CD14-positive monocyte (primary cell): Measurements from ENCODE around the gene MON2. TPM values are rescaled to one million over a fixed set of nuclear protein-coding genes. Genes with fewer than 3 reads are reported as not detected.

ENCODE experiments used
- DNase-seq, 3 donors: peaks; one replicate each; pipeline ENCODE4 v3.0.0-alpha.2; 2011 to 2022
- H2AFZ ChIP-seq: 2 replicates; pipeline ENCODE4 v1.6.0; 2012; ENCODE audit warnings: mild to moderate bottlenecking, low read depth, low read length, inconsistent platforms; ENCODE audit not compliant: insufficient read depth, poor library complexity, severe bottlenecking
- H3K27ac ChIP-seq, 2 donors: 1 replicate in 1 of 2; 2 replicates in 1 of 2; pipeline ENCODE4 v1.5.1; 2012 to 2013; ENCODE audit warnings: low read length in 2 of 2, control low read depth in 1 of 2, inconsistent platforms in 1 of 2, low read depth in 1 of 2, mild to moderate bottlenecking in 1 of 2
- H3K27me3 ChIP-seq, 2 donors: one replicate each; pipeline versions ENCODE4 v1.6.0 to v1.6.1; 2011 to 2013; ENCODE audit warnings: low read length in 2 of 2; ENCODE audit not compliant: control insufficient read depth in 2 of 2, insufficient read depth in 2 of 2
- H3K36me3 ChIP-seq, 2 donors: replicated peaks in 1 of 2; 1 replicate in 1 of 2; 2 replicates in 1 of 2; pipeline versions ENCODE4 v1.5.1 to v1.6.1; 2012 to 2013; ENCODE audit warnings: low read length in 2 of 2, control low read depth in 1 of 2, inconsistent platforms in 1 of 2, mild to moderate bottlenecking in 1 of 2; ENCODE audit not compliant: insufficient read depth in 2 of 2, control insufficient read depth in 1 of 2
- H3K4me1 ChIP-seq, 2 donors: 1 replicate in 1 of 2; 2 replicates in 1 of 2; pipeline versions ENCODE4 v1.5.1 to v1.6.1; 2012 to 2013; ENCODE audit warnings: low read length in 2 of 2, control low read depth in 1 of 2, inconsistent platforms in 1 of 2, mild to moderate bottlenecking in 1 of 2, moderate library complexity in 1 of 2; ENCODE audit not compliant: insufficient read depth in 2 of 2, control insufficient read depth in 1 of 2
- H3K4me2 ChIP-seq: replicated peaks from 2 replicates; pipeline ENCODE3; 2012; ENCODE audit warnings: low read length, moderate library complexity, mild to moderate bottlenecking; ENCODE audit not compliant: poor library complexity, severe bottlenecking; ENCODE audit errors: extremely low read depth
- H3K4me3 ChIP-seq, 3 experiments: fragments of 200-600 bp in 1 of 3; sonication (generic) in 1 of 3; replicated peaks in 1 of 3; 1 replicate in 2 of 3; 2 replicates in 1 of 3; pipeline ENCODE4 v1.5.1; 2011 to 2013; ENCODE audit warnings: low read length in 3 of 3, mild to moderate bottlenecking in 3 of 3, control low read depth in 2 of 3, low read depth in 2 of 3, inconsistent platforms in 1 of 3, moderate library complexity in 1 of 3
- H3K79me2 ChIP-seq: 2 replicates; pipeline ENCODE4 v1.6.0; 2012; ENCODE audit warnings: mild to moderate bottlenecking, control low read depth, inconsistent platforms, low read length, moderate library complexity; ENCODE audit not compliant: insufficient read depth
- H3K9ac ChIP-seq: 2 replicates; pipeline ENCODE4 v1.6.0; 2017; ENCODE audit warnings: low read length, mild to moderate bottlenecking; ENCODE audit not compliant: insufficient read depth, poor library complexity, severe bottlenecking
- H3K9me3 ChIP-seq, 2 donors: replicated peaks in 1 of 2; 1 replicate in 1 of 2; 2 replicates in 1 of 2; pipeline versions ENCODE4 v1.5.1 to v1.6.1; 2012 to 2013; ENCODE audit warnings: low read length in 2 of 2, control low read depth in 1 of 2; ENCODE audit not compliant: control insufficient read depth in 1 of 2, insufficient read depth in 1 of 2
- H4K20me1 ChIP-seq: 2 replicates; pipeline ENCODE4 v1.6.0; 2012; ENCODE audit warnings: mild to moderate bottlenecking, low read length, control low read depth, moderate library complexity; ENCODE audit not compliant: insufficient read depth
- H3K27ac Mint-ChIP-seq, 7 donors: one replicate each; pipeline ENCODE4 v1.8.0; 2020; ENCODE audit warnings: mild to moderate bottlenecking in 7 of 7, mixed read lengths in 7 of 7, moderate library complexity in 6 of 7, inconsistent platforms in 2 of 7
- H3K27me3 Mint-ChIP-seq, 3 donors: one replicate each; pipeline ENCODE4 v1.8.0; 2021 to 2022; ENCODE audit warnings: low read depth in 3 of 3, mild to moderate bottlenecking in 3 of 3, mixed read lengths in 3 of 3, moderate library complexity in 3 of 3, inconsistent platforms in 1 of 3
- H3K36me3 Mint-ChIP-seq, 2 donors: one replicate each; pipeline ENCODE4 v1.8.0; 2020; ENCODE audit warnings: mixed read lengths in 2 of 2, inconsistent platforms in 1 of 2, mild to moderate bottlenecking in 1 of 2
- H3K4me1 Mint-ChIP-seq: one replicate; pipeline ENCODE4 v1.8.0; 2020; ENCODE audit warnings: mild to moderate bottlenecking, mixed read lengths
- H3K4me3 Mint-ChIP-seq, 2 donors: one replicate each; pipeline ENCODE4 v1.8.0; 2020; ENCODE audit warnings: mild to moderate bottlenecking in 2 of 2, mixed read lengths in 2 of 2, moderate library complexity in 1 of 2
- H3K9me3 Mint-ChIP-seq, 7 donors: one replicate each; pipeline ENCODE4 v1.8.0; 2020 to 2022; ENCODE audit warnings: mixed read lengths in 7 of 7, mild to moderate bottlenecking in 6 of 7, moderate library complexity in 6 of 7, inconsistent platforms in 2 of 7
- CTCF ChIP-seq: fragments of 200-600 bp; IDR thresholded peaks from one replicate; pipeline ENCODE4 v1.8.0; 2022; ENCODE audit warnings: antibody characterized with exemption, mild to moderate bottlenecking
- WGBS: methylation state at CpG from one replicate; pipeline ENCODE4 v1.1.5; 2013; ENCODE audit warnings: missing lambda C conversion rate; ENCODE audit not compliant: insufficient coverage; 5-methylcytosine and 5-hydroxymethylcytosine counted together
- intact Hi-C, 2 donors: fragments of 100-400 bp; cut with micrococcal nuclease; formaldehyde crosslinking; loops; one replicate each; pipeline versions ENCODE4 v1.15.0 to v1.15.1; 2023
- polyA plus RNA-seq, 3 donors: library from polyadenylated mRNA; depleted of rRNA in 1 of 3; unstranded in 2 of 3; stranded (reverse) in 1 of 3; fragments of 300-500 nt in 2 of 3; fragments of >200 nt in 1 of 3; fragmentation: Illumina TruSeq in 2 of 3; gene quantifications; 1 replicate in 2 of 3; 2 replicates in 1 of 3; pipeline ENCODE4 v1.2.3, GENCODE V29; 2012 to 2021

The MON2 gene
- polyA plus RNA-seq, 3 donors, result 6.8 to 17.0 (median 9.6) TPM

- Mint-ChIP-seq H3K27ac (no peak overlapping the region), H3K27me3 (peaks cover 0 to 1% (median 0%) of the 10 kb centered on the region in 3 donors), H3K9me3 (no peaks in the 10 kb centered on the region), H3K4me3 (no peak overlapping the region), H3K4me1 (peaks cover 2% of the 10 kb centered on the region), H3K36me3 (peaks cover 9 to 13% of the 10 kb centered on the region in 2 donors)
- Histone ChIP-seq H3K27ac (no peak overlapping the region), H4K20me1 (no peaks in the 10 kb centered on the region), H3K4me1 (no peaks in the 10 kb centered on the region), H3K79me2 (peaks cover 15% of the 10 kb centered on the region), H3K9me3 (no peaks in the 10 kb centered on the region), H3K9ac (no peak overlapping the region), H3K27me3 (no peaks in the 10 kb centered on the region), H3K4me2 (no peak overlapping the region), H3K36me3 (no peaks in the 10 kb centered on the region), H2AFZ (no peak overlapping the region), H3K4me3 (no peak overlapping the region)
- WGBS, result 100% methylated on average over 1 of the region's 1 CpG
- intact Hi-C loops, result no loop called here
- no peak for DNase-seq
- TF ChIP-seq CTCF, result no peak
Observed at GRCh38 chr12:62613081-62613480, 146.5 kb downstream of the MON2 start.

GRCh38 chr12:62618319-62618718 lies 151.7 kb downstream of the MON2 start:
- Mint-ChIP-seq H3K4me3 (no peak overlapping the region), H3K36me3 (peaks cover 6 to 9% of the 10 kb centered on the region in 2 donors)
- no peak for TF ChIP-seq CTCF

More at GRCh38 chr12:62618319-62618718, 151.7 kb downstream of the MON2 start:
- Histone ChIP-seq H3K4me1 (no peaks in the 10 kb centered on the region), H3K9me3 (no peaks in the 10 kb centered on the region), H3K36me3 (no peaks in the 10 kb centered on the region), H2AFZ (no peak overlapping the region), H3K27me3 (no peaks in the 10 kb centered on the region), H3K4me3 (no peak overlapping the region), H3K79me2 (peaks cover under 1% of the 10 kb centered on the region), H3K9ac (no peak overlapping the region), H4K20me1 (no peaks in the 10 kb centered on the region), H3K27ac (no peak overlapping the region), H3K4me2 (no peak overlapping the region)
- Mint-ChIP-seq H3K4me1 (peaks cover 2% of the 10 kb centered on the region), H3K27ac (no peak overlapping the region), H3K9me3 (peaks cover 0 to 2% (median 0%) of the 10 kb centered on the region in 7 donors), H3K27me3 (peaks cover 2% of the 10 kb centered on the region in 3 donors)
- no peak for DNase-seq
- intact Hi-C loops, result no loop called here
